Smooth muscle cell of the brain vasculature (primary cell): ENCODE measurements around the gene FLCN.
A peak's percentile ranks its signal among the peaks of the same experiment; 100 is the strongest.

Source experiments
- DNase-seq: peaks from one replicate; pipeline ENCODE4 v3.0.0-alpha.2; 2012; ENCODE audit warnings: low read depth, low spot score

Gene FLCN

DNA sequence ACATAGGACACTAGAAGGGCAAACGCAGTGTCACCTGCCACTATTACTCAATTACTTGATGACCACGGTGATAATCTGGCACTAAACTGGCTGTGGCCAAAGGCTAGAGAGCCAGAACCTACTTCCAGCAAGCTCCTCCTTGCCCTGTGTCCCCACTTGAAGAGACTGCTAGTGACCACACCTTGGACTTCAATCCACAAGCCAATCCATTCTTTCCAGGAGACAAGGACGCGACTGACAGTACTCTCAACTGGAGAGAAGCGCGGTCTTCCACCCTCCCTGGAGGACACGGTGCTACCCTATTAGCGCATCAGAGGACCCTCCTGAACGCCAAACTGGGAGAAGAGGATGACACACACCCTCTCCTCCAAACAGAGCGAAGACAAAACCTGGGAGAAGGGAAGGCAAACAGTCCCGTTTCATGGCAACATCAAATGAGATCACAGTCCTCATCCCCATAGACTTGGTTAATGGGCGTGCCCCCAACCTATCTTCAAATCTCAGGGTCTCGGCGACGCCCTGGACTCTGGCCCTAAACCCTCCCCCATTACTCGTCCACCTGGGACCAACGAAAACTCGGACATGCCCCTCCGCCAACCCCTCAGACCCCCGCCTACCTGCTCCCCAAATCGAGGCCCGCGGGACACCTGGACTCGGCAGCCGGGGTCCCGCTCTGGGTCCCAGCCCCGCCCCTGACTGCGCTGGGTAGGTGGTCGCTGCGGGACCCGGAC, 508 bp downstream of the FLCN start:
- DNase-seq = no peak

DNA sequence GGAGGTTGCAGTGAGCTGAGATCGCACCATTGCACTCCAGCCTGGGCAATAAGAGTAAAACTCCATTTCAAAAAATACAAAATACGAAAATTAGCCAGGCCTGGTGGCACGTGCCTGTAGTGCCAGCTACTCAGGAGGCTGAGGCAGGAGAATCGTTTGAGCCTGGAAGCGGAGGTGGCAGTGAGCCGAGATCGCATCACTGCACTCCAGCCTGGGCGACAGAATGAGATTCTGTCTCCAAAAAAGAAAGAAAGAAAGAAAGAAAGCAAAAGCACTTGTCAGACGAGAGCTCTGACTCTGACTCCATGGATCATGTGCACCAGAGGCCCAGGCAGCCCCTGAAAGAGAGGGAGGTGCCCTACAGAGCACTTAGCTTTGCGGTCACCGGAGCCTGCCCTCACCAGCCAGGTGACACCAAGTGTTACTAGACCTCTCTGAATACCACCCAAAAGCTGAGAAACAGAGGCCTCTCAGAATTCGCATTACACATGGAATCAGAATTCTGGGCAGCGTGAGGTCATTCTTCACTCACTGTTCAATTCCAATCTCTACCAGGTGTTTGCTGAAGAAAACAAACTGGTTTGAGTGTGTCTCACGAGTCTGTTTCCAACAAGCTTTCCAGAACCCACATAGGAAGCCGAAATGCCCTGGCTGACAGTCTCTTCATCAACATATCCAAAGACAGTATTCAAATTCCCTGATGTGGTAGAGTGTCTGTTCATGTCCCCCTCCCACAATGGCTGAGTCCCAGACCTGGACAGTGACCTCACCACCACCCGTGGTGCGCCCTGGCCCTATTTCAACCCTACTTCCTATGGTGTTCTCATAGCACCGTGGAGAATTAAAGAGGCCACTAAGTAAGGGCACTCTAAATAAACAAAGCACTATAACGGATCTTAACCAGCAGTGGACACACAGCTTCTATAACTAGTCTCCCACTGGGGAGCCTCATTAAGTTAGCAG, 1.5 kb downstream of the FLCN start:
- peak; percentile 29 for DNase-seq

DNA sequence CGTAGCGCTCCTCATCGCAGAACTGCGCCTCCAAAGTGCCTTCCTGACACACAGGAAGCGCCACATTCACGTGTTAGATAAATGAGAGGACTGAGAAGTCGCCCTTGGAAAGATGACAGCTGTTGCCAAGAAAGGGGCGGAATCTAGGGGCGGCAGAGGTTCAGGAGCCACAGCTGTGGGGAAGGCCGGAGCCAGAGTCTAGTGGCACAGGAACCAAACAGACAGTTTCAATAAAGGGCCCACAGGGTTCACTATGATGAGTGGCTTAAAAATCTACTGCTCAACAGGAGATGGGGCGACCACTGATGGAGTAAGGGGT, 4.7 kb downstream of the FLCN start:
- DNase-seq = no peak

DNA sequence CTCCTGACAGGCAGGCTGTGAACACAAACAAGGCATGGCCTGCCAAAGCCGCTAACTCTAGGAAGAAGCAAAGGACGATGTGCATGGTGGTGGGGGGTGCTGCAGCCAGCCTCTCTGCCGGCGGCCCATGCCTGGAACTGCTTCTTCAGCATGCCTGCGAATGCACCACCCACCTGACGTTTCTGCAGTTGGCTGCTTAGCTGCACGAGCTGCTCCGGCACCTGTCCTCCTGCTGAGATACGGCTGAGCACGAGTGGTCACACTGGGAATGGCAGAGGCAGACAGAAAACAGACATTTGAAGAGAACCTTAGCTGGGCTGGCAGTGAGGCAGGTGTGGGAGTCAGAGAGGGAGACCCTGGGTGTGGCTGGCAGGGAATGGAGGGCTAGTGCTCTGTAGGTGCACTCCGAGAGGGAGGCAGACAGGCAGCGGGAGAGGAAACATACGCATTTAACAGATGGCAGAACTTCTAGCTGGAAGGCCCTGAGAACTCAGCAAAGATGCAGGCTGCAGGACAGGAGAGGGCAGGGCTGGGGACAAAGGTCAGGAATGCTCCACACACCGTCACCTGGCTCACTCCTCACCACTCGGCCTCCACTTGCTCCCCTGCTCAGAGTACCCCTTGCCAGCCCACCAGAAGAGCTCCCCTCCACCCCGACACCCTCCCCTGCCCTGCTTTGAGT, 5.2 kb downstream of the FLCN start:
- DNase-seq = no peak

DNA sequence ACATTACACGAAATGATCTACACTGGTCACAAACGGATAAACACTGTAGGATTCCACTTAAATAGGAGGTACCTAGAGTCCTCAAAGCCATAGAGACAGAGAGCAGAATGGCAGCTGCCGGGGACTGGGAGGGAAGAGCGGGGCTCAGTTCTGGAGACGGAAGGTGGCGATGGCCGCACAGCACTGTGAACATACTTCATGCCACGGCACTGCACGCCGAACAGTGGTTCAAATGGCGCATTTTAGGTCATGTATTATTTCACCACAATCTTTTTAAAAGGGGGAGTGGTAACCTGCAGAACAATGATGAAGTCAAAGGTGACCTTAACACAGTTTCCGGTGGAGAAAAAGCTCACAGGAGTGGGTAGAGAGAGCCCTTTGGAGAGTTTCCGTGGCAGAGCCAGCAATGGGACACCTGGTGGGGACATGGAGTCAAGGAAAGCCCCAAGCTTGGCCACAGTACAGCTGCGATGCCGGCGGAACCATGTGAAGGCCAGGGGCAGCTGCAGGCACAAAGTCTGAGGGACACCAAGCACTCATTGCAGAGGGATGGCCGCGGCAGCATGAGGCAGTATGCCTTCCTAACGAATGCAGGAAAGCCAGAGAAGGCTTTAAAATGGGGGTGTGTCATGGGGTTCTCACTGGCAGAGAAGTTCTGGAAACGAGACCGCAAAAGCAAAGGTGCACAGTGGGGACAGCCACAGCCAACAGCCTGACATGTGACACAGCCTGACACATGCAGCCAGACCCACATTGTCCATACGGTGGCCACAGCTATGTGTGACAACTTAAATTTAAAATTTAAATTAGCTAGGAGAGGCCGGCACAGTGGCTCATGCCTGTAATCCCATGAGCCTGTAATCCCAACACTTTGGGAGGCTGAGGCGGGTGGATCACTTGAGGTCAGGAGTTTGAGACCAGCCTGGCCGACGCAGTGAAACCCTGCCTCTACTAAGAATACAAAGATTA, 7.3 kb downstream of the FLCN start:
- DNase-seq = no peak

DNA sequence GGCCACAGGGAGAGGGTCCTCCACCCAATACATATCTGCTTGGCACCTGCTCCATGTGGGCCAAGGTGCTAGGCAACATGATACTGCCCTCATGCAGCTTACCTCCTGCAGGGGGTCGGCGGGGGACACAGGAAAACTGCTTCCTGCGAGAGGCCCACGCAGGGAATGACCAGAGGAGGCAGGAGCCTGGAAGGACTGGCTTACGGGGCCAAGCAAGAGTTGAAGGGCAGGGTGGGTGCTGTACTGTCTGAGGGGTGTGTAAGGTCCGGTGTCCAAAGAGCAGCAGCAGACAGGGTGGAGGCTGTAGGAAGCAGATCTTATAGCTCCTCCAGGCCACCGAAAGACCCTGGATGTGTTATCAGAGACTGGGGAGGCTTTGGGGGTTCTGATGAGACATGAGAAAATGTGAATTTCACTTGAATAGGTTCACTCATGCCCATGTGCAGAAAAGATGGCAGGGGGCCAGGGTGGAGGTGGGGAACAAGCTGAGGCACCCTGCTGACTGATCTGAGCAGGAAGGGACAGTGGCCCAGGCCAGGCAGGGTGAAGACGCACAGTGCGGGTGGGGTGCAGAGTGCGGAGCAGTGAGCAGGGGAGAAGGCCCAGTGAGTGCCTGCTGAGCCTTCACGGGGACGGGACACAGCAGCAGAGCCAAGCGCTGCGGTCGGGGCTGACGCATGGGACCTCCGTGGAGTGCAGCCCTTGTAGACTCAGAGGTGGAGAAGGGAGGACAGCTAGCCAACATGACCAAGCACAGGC, 8.3 kb downstream of the FLCN start:
- DNase-seq = no peak

DNA sequence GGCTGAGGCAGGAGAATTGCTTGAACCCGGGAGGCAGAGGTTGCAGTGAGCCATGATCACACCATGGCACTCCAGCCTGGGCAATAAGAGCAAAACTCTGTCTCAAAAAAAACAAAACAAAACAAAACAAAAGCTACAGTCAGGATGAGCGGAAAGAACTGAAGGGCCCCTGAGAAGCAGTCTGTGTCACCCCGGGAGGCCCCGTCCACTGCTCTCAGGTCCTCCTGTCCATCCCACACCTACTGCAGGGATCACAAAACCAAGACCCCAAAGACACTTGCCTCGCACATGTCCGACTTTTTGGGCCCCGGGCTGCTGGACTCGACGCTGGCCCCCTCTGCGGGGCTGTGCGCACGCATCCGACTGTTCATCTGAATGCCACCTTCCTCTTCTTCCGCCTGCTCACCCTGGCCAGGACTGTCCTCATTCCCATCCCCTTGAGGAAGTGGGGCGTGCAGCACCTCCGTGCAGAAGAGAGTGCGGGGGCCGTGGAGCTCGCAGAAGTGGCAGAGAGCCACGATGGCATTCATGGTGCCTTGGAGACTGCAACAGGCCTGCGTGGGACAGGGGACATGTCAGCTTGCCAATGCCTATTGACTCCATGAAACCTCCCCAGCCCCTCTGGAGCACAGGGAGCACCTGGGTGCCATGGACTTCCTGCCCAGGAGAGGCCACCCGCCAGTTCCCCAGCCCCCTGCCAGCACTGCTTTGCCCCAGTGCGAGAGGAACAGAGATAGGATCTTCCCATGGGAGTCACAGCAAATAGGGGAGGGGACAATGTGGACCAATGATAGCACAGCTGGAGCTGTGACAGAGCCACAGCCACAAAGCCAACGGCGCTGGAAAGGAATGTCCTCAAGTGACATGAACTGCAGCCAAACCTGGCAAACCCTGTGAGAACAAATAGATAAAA, 9.1 kb downstream of the FLCN start:
- DNase-seq = no peak

DNA sequence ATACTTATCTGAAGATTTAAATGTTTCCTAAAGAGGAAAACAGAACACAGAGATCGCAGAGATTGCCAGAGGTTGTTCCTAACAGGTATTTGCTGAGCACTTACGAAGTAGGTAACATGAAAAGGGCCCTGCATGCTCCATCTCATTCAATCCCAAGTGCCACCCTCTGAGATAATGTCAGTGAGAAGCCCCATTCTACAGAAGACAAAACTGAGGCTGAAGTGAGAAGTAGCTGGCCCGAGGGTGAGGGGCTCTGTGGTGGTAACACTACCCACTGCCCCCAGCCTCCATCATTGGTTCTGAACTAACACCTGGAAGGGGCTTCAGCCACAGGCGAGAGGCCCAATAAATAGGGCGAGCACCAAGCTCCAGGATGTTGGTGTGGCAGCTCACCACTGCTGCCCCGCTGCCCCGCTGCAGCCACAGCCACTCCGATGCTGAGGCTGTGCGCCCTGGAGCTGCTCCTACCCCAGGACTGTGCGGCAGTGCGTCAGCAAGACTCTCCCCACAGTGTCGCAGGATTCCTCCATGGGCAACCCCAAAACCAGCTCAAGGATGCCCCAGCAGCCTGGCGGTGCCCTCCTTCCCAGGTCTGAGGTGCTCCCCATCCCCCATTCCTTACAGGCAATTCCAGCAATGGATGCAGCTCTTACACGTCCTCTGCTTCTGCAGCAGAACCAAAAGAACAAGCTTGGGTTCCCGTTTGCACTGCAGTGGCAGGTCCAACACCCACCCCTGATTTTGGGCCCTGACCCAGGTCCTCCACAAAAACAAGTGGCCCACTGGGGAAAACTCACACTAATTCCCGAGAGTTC, 10.3 kb downstream of the FLCN start:
- no peak for DNase-seq

DNA sequence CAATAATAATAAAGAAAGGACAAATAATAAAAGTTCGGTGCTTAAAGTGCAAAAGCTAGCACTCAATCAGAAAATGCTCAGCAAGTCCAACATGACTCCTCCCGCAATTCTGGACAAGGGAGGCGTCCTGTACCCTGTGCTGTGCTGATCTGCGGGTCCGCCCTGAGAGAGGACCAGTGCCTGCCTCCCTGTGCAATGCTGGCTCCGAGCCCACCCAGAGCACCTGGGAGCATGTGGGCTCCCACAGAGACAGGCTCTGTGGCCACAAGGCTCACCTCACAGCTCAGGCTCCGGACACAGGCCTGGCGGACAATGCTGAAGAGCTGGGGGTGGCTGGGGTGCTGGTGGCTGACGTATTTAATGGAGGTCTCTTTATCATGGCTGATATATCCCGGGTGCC, 11.1 kb downstream of the FLCN start:
- no peak for DNase-seq

DNA sequence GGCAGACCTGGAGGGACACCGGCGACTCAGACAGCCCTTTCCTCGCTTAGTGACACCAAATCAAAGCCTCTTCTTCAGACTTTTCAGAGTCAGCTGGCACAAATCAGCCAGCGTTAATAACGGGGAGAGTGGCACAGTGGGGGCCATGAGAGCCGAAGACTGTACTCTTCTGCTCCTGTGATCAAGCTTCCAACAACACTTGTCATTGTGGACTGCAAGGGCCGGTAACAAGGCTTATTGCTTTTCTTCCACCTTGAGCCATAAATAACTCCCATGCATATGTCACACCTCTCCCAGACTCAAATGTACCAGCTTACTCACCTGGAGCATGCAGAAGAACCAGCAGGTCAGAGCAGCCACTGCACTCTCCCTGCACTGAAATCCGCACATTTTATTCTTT, 12.8 kb downstream of the FLCN start:
- no peak for DNase-seq

DNA sequence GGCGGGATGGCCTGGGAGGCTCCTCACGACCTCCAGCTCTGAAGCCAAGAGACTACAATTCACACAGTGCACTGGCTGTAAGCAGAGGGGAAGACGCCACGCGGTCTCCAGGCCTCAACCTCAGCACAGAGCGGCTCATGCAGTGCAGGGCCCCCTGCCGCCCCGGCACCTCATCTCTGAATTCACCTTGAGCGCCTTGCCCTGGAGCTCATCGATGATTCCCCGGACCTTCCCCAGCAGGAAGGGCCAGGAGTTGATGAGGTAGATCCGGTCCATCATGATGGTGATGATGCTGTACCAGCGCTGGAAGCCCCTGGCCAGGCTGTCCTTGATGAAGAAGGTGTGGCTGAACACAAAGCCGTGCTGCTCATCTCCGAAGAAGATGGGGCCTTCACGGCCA, 13.2 kb downstream of the FLCN start:
- no peak for DNase-seq

DNA sequence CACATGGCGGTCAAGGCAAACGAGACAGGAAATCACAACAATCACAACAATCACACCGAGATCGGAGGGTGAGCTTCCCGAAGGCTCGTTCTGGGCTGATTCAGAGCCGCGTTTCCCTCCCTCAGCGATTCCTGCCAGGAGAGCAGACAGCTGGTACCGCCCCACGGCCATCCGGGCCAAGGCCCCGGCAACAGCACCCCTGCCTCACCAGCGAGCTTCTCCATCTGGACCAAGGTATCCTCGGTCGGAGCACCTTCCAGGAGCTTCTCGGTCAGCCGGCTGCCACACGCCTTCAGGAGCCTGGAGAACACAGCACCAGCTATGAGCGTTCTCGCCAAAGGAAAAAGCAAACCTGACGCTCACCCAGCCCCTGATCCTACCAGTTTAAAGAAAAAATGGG, 15.6 kb downstream of the FLCN start:
- no peak for DNase-seq

DNA sequence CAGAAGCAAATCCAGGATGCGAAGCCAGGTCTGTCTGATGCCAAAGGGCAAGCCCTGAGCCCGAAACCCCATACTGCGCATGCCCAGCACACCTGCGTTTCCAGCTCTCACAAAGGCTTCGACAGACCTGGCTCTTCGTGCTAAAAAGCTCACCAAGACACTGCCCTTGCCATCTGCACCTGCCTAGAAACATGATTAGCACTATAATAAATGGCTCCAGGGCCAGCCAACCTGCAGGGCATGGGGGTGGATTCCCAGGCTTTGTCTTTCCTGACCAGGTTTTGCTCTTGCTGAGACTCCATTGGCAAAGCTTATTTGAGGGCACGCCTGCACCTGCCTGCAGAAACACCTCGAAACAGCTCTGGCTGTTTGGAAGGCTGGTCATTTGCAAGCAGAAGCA, 16.4 kb downstream of the FLCN start:
- no peak for DNase-seq

DNA sequence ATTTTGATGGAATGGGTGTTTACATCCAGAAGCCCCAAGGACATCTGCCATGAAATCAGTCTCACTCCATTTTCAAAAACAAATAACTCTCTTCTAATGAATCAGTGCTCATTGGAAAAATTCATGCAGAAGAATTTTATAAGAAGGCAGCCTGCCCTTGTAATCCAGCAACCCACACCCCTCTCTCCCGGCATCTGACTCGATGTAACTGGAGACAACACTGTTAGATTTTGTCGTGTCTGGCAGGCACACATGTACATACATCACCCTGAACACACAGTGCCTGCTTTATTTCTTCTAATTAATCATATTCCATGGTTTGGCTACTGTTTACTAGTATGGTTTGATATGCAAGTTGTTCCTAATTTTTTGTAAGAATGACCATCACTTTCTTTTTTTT, 19.0 kb downstream of the FLCN start:
- no peak for DNase-seq

DNA sequence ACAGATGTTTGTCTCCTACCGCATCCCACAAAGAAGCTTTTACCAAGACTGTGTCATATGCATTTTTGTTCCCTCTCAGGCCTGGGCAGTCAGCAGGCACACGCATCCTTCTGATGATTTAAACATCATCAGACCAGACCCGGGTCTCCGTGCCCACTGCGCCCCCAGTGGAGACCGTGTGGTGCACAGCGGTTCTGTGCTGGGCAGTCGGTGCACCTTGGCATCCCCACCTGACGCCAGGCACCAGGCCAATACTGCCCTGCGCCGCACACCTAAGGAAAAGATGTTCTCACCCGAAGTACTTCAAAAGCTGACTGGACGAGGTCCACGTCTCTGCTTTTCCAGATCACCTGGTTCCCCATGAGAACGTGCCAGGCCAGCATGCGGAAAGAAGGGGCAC, 20.2 kb downstream of the FLCN start:
- no peak for DNase-seq

DNA sequence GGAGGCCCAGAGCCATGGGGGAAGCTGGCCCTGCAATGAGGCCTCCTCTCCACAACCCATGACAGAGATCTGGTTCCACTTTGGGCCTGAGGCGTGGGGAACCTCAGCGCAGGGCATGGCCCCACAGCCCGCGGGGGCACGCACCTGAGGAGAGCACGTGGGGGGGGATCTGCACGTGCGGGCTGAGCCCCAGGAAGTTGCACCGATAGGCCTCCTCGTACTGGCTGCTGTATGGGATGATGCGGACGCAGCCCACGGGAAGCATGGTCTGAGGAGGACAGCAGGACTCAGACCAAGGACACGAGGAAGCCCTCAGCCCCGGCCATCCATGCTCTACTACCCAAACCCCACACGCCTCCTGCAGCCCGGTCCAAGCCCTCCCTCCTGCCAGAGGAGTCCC, 20.7 kb downstream of the FLCN start:
- DNase-seq = no peak

DNA sequence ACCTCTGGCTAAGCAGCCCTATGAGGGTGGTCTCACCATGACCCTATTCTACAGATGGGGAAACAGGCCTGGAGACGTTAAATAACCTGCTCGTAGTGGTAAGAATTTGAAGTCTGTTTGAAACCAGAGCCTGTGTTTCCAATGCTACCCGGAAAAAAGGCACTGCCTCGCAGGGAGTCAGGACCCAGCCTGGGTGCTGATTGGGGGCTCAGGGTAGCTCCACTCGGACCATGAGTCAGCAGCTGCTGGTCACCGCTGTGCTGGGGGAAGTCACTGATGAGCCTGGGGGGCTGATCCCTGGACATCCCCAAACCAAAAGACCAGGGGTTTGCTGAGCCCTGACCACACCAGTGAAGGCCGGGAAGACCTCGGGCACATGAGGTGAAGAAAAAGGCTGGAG, 21.4 kb downstream of the FLCN start:
- no peak for DNase-seq

DNA sequence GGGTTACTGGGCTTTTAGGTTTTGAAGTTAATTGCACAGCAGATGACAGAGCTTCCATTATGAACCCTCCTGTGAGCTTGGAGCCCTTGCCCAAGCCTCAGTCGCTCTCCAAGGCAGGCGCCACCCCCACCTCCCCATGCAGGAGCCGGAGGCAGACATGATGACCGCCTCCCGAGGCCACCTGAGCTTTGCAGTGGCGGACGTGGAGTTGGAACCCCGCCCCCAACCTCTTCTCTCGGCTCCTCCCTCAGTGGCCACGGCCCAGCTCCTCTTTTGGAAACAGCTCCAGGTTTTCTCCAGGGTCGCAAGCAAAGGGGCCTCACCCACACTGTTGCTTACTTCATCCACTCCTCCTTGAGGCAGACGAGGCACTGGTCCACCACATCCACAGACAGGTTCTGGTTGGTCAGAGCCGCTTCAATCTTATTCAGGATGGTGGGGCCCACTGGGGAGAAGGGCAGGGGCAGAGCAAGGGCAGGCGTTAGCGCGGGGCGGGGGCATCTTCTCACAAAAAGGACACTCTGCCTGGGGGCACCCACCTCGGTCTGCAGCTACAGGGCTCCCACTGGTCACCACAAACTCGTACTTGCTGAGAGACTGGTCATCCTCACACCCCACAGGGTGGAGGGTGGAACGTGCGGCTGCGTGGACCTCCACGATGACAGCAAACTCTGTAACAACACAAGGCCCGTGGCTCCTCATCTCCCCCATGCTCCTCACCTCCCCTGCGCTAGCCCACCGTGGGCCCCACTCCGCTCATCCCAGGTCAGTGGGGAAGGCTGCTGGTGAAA, 22.1 kb downstream of the FLCN start:
- no peak for DNase-seq
